Left hindlimb (tissue), 1 donor: Measurements from ENCODE around the gene DOCK3.

Experiments used
- DNase-seq: peaks from one replicate; pipeline ENCODE4 v3.0.0-alpha.2; 2018

DOCK3 gene

GRCh38 chr3:50674349-50675178 lies at the start of gene DOCK3:
TSS of gene DOCK3 (plus strand) at chr3:50674927. CDS start at chr3:50675264, 337 bp downstream.
- peak; percentile 48 for DNase-seq

- DNase-seq, result no peak
Measured at GRCh38 chr3:50625231-50626182, 49.2 kb upstream of the DOCK3 start.

- DNase-seq, result no peak
Measured at GRCh38 chr3:50626401-50626800, 48.3 kb upstream of the DOCK3 start.

GRCh38 chr3:50627407-50628051 lies 47.2 kb upstream of the DOCK3 start:
- no peak for DNase-seq

- no peak for DNase-seq
Measured at GRCh38 chr3:50628601-50629000, 46.1 kb upstream of the DOCK3 start.

GRCh38 chr3:50630394-50630793 lies 44.3 kb upstream of the DOCK3 start:
- DNase-seq, result no peak

GRCh38 chr3:50630877-50631276 lies 43.9 kb upstream of the DOCK3 start:
- DNase-seq, result no peak

GRCh38 chr3:50632450-50632849 lies 42.3 kb upstream of the DOCK3 start:
- no peak for DNase-seq

GRCh38 chr3:50633230-50633790 lies 41.4 kb upstream of the DOCK3 start:
- DNase-seq, result no peak

- DNase-seq, result no peak
Measured at GRCh38 chr3:50635066-50635465, 39.7 kb upstream of the DOCK3 start.

- DNase-seq, result no peak
Measured at GRCh38 chr3:50637011-50637410, 37.7 kb upstream of the DOCK3 start.

- DNase-seq, result no peak
Measured at GRCh38 chr3:50637945-50638344, 36.8 kb upstream of the DOCK3 start.

GRCh38 chr3:50639055-50639494 lies 35.7 kb upstream of the DOCK3 start:
- DNase-seq, result no peak

GRCh38 chr3:50642382-50642781 lies 32.3 kb upstream of the DOCK3 start:
- DNase-seq, result no peak

GRCh38 chr3:50644561-50644960 lies 30.2 kb upstream of the DOCK3 start:
- no peak for DNase-seq

- DNase-seq, result no peak
Measured at GRCh38 chr3:50645378-50645777, 29.3 kb upstream of the DOCK3 start.

GRCh38 chr3:50648313-50648712 lies 26.4 kb upstream of the DOCK3 start:
- DNase-seq, result no peak

GRCh38 chr3:50648944-50649343 lies 25.8 kb upstream of the DOCK3 start:
- DNase-seq, result no peak

- no peak for DNase-seq
Measured at GRCh38 chr3:50649451-50649931, 25.2 kb upstream of the DOCK3 start.

- no peak for DNase-seq
Measured at GRCh38 chr3:50650018-50650417, 24.7 kb upstream of the DOCK3 start.

- no peak for DNase-seq
Measured at GRCh38 chr3:50651445-50651844, 23.3 kb upstream of the DOCK3 start.

- no peak for DNase-seq
Measured at GRCh38 chr3:50651920-50652529, 22.7 kb upstream of the DOCK3 start.
